ENCODE data around the gene MAN1B1.

MAN1B1 gene

GRCh38 chr9:137088121-137088520, 1.3 kb downstream of the MAN1B1 start:
- DNase-seq = no peak

GRCh38 chr9:137089232-137089947, 2.6 kb downstream of the MAN1B1 start:
- no peak for DNase-seq

DNA sequence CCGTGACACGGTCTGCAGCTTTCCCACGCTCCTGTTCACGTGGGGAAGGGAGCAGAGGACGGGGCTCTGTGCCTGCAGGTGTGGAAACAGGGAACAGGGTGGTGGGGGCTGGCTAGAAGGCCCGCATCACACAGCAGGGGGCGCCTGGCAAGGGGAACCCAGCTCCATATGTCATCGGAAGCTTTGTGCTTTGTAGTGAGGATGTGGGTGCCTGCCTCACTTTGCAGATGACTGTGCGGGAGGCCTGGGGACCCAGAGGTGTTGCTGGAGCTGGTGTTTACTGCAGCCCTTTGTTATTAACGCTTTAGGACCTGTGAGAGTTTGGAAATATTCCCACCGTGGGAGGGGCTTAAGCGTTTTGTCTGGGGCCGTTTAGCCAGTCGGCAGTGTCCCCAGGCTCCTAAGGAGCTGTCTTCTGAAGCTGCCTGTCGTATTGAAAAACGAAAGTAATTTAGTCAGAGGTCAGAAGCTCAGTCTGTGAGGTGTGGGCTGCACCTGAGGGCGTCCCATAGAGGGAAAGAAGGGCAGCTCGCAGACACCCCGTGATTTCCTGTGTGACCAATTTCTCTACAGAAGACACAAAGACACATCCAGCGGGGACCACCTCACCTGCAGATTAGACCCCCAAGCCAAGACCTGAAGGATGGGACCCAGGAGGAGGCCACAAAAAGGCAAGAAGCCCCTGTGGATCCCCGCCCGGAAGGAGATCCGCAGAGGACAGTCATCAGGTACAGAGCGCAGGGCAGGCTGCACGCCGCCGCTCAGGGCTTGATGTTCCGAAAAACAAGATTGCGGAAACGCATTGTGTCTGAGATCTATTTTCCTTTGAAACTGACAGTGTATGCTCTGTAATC, 9.1 kb downstream of the MAN1B1 start:
- DNase-seq = peak; percentile 78 to 88

DNA sequence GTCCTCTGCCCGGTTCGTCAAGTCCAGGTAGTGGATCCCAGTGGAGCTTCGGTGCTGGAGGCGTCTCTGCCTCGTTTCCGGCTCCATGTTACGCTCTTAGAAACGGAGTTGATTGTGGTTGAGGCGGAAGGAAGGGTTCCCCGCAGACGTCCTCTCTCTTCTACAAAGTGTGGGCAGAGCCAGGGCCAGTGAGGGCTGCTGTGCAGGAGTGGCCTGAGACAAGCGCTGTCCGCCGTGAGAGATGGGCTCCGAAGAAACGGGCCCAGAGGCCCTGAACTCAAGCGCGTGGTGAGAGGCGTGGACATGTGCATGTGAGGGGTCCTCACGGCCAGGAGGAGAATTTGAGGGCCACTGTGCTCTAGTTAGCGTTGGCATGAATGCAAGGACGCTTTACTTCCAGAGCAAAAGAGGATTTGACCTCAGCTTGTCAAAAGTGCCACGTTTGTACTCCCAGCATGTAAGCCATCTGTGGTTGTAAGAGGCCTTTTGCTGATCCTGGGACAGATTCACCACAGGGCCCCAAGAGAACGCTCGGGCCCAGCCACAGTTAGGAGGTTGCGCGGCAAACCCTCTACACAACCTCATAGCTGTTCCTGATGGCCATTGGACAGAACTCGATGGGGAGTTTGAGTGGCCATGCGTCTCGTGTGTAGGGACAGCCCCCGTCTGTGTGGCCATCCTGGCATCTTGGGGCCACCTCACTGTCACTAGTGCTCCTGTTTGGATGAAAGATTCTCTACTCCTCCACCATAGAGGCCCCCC, 10.2 kb downstream of the MAN1B1 start:
- DNase-seq = no peak

DNA sequence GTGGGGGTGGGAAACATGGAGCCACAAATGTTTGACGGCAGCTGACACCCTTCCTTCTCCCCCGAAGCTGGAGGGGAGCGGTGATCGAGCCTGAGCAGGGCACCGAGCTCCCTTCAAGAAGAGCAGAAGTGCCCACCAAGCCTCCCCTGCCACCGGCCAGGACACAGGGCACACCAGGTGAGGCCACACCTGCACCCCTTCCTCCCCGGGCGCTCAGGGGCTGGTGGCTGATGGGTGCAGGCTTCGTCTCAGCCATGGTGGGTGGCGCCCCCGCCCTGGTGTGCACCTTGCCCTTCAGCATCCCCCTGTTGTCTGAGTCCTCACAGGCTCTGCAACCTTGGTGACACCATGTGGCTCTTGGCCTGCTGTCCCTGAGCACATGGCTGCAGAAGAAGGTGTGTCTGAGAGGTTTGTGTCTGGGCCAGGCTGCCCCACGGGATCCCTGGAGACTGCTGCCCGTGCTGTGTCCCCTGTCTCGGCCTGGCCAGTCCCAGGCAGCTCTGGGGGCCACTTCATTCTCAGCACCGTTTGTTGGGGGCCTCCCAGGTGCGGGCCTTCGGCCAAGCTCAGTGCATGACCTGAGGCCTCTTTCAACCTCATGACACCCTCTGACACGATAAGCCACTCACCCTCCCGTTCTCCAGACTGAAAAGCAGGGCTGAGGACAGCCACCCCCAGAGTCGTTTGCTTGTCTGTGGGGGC, 11.1 kb downstream of the MAN1B1 start:
- no peak for DNase-seq

GRCh38 chr9:137099231-137099630, 12.4 kb downstream of the MAN1B1 start:
- DNase-seq = no peak

DNA sequence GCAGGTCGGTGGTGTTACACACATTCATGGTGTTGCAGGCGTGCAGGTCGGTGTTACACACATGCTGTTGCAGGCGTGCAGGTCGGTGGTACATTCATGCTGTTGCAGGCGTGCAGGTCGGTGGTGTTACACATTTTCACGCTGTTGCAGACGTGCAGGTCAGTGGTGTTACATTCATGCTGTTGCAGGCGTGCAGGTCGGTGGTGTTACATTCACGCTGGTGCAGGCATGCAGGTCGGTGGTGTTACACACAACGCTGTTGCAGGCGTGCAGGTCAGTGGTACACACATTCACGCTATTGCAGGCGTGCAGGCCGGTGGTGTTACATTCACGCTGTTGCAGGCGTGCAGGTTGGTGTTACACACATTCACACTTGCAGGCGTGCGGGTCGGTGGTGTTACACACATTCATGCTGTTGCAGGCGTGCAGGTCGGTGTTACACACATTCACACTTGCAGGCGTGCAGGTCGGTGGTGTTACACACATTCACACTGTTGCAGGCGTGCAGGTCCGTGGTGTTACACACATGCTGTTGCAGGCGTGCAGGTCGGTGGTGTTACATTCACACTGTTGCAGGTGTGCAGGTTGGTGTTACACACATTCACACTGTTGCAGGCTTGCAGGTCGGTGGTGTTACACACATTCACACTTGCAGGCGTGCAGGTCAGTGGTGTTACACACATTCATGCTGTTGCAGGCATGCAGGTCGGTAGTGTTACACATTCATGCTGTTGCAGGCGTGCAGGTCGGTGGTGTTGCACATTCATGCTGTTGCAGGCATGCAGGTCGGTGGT, 16.6 kb downstream of the MAN1B1 start:
- DNase-seq = no peak

- no peak for DNase-seq
Observed at GRCh38 chr9:137105814-137106661, 19.3 kb downstream of the MAN1B1 start.

- no peak for DNase-seq
Observed at GRCh38 chr9:137106662-137107250, 20.0 kb downstream of the MAN1B1 start.

DNA sequence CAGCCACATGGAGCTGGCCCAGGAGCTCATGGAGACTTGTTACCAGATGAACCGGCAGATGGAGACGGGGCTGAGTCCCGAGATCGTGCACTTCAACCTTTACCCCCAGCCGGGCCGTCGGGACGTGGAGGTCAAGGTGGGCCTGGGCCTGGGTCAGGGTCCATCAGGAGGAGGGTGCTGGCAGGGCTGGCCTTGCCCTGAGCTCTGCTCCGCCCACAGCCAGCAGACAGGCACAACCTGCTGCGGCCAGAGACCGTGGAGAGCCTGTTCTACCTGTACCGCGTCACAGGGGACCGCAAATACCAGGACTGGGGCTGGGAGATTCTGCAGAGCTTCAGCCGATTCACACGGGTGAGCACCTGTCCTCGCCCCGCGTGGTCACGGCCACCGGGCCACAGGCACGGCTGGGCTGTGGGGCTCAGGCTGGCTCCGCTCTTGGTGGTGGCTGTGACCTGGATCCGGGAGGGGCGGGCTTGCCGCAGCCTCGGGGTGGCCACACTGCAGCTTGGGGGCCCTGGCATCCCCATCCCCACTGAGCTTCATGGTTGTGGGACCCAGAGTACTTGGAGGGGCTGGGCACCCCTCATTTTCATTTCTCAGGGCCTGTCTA, 20.6 kb downstream of the MAN1B1 start:
- DNase-seq = no peak

DNA sequence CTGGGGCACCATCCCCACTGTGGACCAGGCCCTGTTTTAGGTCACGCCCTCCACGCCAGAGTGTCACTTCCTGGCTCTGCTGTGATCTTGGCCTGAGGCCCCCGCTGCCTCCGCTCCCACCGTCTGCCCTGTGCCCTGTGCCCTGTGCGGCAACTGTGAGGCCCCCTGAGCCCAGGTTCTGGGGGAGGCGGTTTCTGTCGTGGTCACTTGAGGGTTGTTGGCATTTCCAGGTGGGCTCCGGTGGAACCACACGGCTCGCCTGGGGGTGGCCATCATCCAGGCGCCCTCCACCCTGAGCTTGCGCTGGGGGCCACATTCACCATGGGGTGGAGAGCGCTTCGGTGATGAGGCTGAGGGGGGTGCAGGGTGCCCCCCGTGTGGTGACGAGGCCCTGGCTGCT, 21.2 kb downstream of the MAN1B1 start:
- DNase-seq = no peak

DNA sequence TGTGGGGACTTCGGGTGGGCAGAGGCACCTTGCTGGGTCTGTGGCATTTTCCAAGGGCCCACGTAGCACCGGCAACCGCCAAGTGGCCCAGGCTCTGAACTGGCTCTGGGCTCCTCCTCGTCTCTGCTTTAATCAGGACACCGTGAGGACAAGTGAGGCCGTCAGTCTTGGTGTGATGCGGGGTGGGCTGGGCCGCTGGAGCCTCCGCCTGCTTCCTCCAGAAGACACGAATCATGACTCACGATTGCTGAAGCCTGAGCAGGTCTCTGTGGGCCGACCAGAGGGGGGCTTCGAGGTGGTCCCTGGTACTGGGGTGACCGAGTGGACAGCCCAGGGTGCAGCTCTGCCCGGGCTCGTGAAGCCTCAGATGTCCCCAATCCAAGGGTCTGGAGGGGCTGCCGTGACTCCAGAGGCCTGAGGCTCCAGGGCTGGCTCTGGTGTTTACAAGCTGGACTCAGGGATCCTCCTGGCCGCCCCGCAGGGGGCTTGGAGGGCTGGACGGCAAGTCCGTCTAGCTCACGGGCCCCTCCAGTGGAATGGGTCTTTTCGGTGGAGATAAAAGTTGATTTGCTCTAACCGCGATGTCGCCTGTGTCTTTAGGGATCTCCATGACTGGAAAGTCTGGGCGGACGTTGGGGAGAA, 21.9 kb downstream of the MAN1B1 start:
- DNase-seq = no peak

- no peak for DNase-seq
Observed at GRCh38 chr9:137109250-137110146, 22.7 kb downstream of the MAN1B1 start.

GRCh38 chr9:137110147-137110910, 23.5 kb downstream of the MAN1B1 start:
- DNase-seq = no peak

GRCh38 chr9:137110911-137111787, 24.4 kb downstream of the MAN1B1 start:
- no peak for DNase-seq

DNA sequence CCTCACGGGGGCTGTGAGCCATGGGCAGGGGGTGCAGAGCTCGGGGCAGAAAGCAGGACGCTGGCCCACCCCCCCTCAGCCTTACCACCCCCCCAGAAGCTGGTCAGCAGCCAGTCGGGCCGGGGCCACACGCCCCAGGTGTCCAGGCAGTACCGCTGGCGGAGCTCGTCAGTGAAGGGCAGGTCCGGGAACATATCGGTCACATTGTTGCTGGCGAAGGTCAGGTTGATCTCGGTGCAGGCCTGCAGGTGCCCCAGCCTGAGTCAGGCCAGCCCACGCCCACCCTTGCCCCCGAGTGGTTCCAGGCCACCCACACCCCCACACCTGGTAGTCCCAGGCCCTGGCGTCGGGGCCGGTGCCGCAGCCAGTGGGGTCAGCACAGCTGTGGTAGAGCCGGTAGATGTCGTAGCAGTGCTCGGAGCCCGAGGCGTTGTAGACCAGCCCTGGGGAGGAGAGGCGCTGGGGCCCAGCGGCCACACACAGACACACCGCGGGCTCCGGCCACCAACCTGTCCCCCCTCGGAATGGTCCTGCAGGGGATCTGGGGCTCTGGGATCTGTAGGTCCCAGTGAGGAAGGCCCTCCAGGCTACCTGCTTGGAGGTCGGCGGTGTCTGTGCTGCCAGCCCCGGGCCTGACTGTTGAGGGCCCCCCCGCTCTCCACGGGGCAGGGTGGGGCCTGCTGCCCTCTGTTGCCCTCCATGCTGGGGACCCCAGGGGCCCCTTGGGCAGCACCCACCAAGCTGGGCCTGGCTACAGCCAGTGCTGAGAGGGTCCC, 25.2 kb downstream of the MAN1B1 start:
- DNase-seq = no peak

All from CD4-positive, alpha-beta T cell treated with Interferon alpha-2 for 1 hour (primary cell).